NCI-H146 (cell line): ENCODE results near the gene KCNQ1OT1.
A peak's percentile ranks its signal among the peaks of the same experiment; 100 is the strongest.

ENCODE experiments used
- DNase-seq: peaks from one replicate; lab custom pipeline; 2025; lab: John Stamatoyannopoulos, UW

The KCNQ1OT1 gene

GRCh38 chr11:2687782-2688191 lies 12.0 kb downstream of the KCNQ1OT1 start:
- DNase-seq, result no peak

GRCh38 chr11:2687223-2687530 lies 12.6 kb downstream of the KCNQ1OT1 start:
- DNase-seq, result no peak

GRCh38 chr11:2686360-2687222 lies 13.2 kb downstream of the KCNQ1OT1 start:
- DNase-seq, result no peak

GRCh38 chr11:2685566-2686359 lies 14.0 kb downstream of the KCNQ1OT1 start:
- no peak for DNase-seq

GRCh38 chr11:2685051-2685450 lies 14.7 kb downstream of the KCNQ1OT1 start:
- no peak for DNase-seq

- DNase-seq, result no peak
These were observed 15.2 kb downstream of the KCNQ1OT1 start for GRCh38 chr11:2684581-2684980.

- no peak for DNase-seq
These were observed 16.0 kb downstream of the KCNQ1OT1 start for GRCh38 chr11:2683806-2684205.

- no peak for DNase-seq
These were observed 18.2 kb downstream of the KCNQ1OT1 start for GRCh38 chr11:2681408-2682145.

- no peak for DNase-seq
These were observed 20.6 kb downstream of the KCNQ1OT1 start for GRCh38 chr11:2679011-2679676.

GRCh38 chr11:2678396-2678795 lies 21.4 kb downstream of the KCNQ1OT1 start:
- DNase-seq, result no peak

GRCh38 chr11:2677127-2677526 lies 22.7 kb downstream of the KCNQ1OT1 start:
- peak; percentile 59 for DNase-seq

- no peak for DNase-seq
These were observed 24.3 kb downstream of the KCNQ1OT1 start for GRCh38 chr11:2675540-2675939.

- no peak for DNase-seq
These were observed 25.1 kb downstream of the KCNQ1OT1 start for GRCh38 chr11:2674658-2675131.

GRCh38 chr11:2673871-2674471 lies 25.8 kb downstream of the KCNQ1OT1 start:
- no peak for DNase-seq

GRCh38 chr11:2673250-2673610 lies 26.6 kb downstream of the KCNQ1OT1 start:
- DNase-seq, result no peak

GRCh38 chr11:2672553-2673249 lies 27.1 kb downstream of the KCNQ1OT1 start:
- DNase-seq, result no peak

GRCh38 chr11:2671748-2672147 lies 28.0 kb downstream of the KCNQ1OT1 start:
- no peak for DNase-seq

- no peak for DNase-seq
These were observed 29.2 kb downstream of the KCNQ1OT1 start for GRCh38 chr11:2670541-2671100.

GRCh38 chr11:2669634-2670469 lies 29.9 kb downstream of the KCNQ1OT1 start:
- DNase-seq, result no peak

GRCh38 chr11:2668876-2669275 lies 30.9 kb downstream of the KCNQ1OT1 start:
- no peak for DNase-seq
